ENCODE measurements around the gene CALY. TPM values are rescaled to one million over a fixed set of nuclear protein-coding genes. Genes with fewer than 3 reads are reported as not detected.

Gene CALY
- total RNA-seq, 4 donors from 2014 or later = 1.6 to 3.6 (median 2.3) TPM

DNA sequence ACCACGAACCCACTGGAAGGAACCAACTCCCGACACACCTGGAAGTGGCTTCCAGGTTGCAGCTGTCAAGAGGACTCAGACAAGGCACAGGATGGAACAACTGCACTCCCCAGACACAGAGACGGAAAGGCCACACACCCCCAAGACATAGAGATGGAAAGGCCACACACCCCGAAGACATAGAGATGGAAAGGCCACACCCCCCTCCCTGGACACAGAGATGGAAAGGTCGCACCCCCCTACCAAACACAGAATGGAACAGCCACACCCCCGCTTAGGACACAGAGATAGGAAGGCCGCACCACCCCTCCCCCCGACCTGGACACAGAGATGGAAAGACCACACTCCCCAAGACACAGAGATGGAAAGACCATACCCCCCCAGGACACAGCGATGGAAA lies 20.4 kb downstream of the CALY start:
- 92% methylated on average over 9 of the region's 9 CpGs for WGBS
- intact Hi-C loops (cut with DNase I) = loop anchor here (5.0 kb wide), 1 partner anchor 479 kb away; no protein-coding TSS in a partner anchor
- DNase-seq (ENCODE audit: extremely low spot score) = no peak
- no peak overlapping the region for H3K4me3 ChIP-seq
- H3K9me3 ChIP-seq = no peaks in the 10 kb centered on the region
- H3K4me1 ChIP-seq = peaks cover 6 to 14% (median 13%) of the 10 kb centered on the region in 4 donors
- peaks cover 0 to 29% (median 2%) of the 10 kb centered on the region in 4 donors for H3K27me3 ChIP-seq
- H3K27ac ChIP-seq (replicated peaks in 1 of 4) = no peak overlapping the region
- H3K36me3 ChIP-seq = peaks cover 9 to 23% (median 20%) of the 10 kb centered on the region in 4 donors
- TF ChIP-seq POLR2A (IDR thresholded peaks at IDR 0.05; ENCODE audit: low read depth) (no peak), EP300 (IDR thresholded peaks at IDR 0.05) (no peak), POLR2AphosphoS5 (IDR thresholded peaks at IDR 0.05) (no peak)
- TF ChIP-seq, protein P1, sequence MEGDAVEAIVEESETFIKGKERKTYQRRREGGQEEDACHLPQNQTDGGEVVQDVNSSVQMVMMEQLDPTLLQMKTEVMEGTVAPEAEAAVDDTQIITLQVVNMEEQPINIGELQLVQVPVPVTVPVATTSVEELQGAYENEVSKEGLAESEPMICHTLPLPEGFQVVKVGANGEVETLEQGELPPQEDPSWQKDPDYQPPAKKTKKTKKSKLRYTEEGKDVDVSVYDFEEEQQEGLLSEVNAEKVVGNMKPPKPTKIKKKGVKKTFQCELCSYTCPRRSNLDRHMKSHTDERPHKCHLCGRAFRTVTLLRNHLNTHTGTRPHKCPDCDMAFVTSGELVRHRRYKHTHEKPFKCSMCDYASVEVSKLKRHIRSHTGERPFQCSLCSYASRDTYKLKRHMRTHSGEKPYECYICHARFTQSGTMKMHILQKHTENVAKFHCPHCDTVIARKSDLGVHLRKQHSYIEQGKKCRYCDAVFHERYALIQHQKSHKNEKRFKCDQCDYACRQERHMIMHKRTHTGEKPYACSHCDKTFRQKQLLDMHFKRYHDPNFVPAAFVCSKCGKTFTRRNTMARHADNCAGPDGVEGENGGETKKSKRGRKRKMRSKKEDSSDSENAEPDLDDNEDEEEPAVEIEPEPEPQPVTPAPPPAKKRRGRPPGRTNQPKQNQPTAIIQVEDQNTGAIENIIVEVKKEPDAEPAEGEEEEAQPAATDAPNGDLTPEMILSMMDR (IDR thresholded peaks at IDR 0.05) = no peak

GRCh38 chr10:133315847-133316246 lies 20.8 kb downstream of the CALY start:
- H3K9me3 ChIP-seq = no peaks in the 10 kb centered on the region
- H3K27me3 ChIP-seq = peaks cover 0 to 25% (median 2%) of the 10 kb centered on the region in 4 donors
- TF ChIP-seq EP300 (IDR thresholded peaks at IDR 0.05) (no peak), POLR2A (IDR thresholded peaks at IDR 0.05; ENCODE audit: low read depth) (no peak), POLR2AphosphoS5 (IDR thresholded peaks at IDR 0.05) (no peak)
- TF ChIP-seq, protein P1 (IDR thresholded peaks at IDR 0.05) = no peak
- H3K27ac ChIP-seq (replicated peaks in 1 of 4) = no peak overlapping the region
- 85% methylated on average over 5 of the region's 5 CpGs for WGBS
- H3K36me3 ChIP-seq = peaks cover 10 to 27% (median 23%) of the 10 kb centered on the region in 4 donors
- no peak overlapping the region for H3K4me3 ChIP-seq
- no peak for DNase-seq (ENCODE audit: extremely low spot score)
- peaks cover 6 to 14% (median 13%) of the 10 kb centered on the region in 4 donors for H3K4me1 ChIP-seq
- intact Hi-C loops (cut with DNase I) = loop anchor here (5.0 kb wide), 1 partner anchor 479 kb away; no protein-coding TSS in a partner anchor

DNA sequence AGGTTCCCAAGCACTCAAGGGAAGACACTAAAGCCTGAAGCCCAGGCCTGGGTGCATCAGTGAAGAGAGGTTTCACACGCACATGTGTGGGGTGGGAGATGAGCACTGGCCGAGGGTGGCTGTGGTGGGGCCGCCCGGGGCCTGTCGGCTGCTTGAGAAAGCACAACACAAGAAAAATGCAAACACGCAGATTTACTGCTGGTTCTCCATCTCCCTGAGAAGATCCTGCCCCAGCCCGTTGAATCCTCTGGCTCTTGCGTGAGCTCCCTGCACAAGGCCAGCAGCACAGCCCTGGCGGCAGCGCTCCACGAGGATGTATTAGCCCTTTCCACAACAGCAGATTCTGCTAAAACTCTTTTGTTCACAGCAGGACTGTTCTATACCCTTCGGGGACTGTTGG lies 21.8 kb downstream of the CALY start:
- H3K27ac ChIP-seq (replicated peaks in 1 of 4) = no peak overlapping the region
- peaks cover 0 to 16% (median 2%) of the 10 kb centered on the region in 4 donors for H3K27me3 ChIP-seq
- peaks cover 10 to 36% (median 33%) of the 10 kb centered on the region in 4 donors for H3K36me3 ChIP-seq
- peaks cover 6 to 15% (median 14%) of the 10 kb centered on the region in 4 donors for H3K4me1 ChIP-seq
- no peak for DNase-seq (ENCODE audit: extremely low spot score)
- intact Hi-C loops (cut with DNase I) = loop anchor here (5.0 kb wide), 2 partner anchors 62 to 478 kb away; partner anchors contain the start of gene PAOX
- no peak for TF ChIP-seq POLR2AphosphoS5 (IDR thresholded peaks at IDR 0.05)
- TF ChIP-seq, protein P1 (IDR thresholded peaks at IDR 0.05) = no peak
- TF ChIP-seq POLR2A (IDR thresholded peaks at IDR 0.05; ENCODE audit: low read depth) = no peak
- TF ChIP-seq EP300 (IDR thresholded peaks at IDR 0.05) = no peak
- WGBS = 55% methylated on average over 12 of the region's 12 CpGs
- H3K4me3 ChIP-seq = no peak overlapping the region
- H3K9me3 ChIP-seq = no peaks in the 10 kb centered on the region

DNA sequence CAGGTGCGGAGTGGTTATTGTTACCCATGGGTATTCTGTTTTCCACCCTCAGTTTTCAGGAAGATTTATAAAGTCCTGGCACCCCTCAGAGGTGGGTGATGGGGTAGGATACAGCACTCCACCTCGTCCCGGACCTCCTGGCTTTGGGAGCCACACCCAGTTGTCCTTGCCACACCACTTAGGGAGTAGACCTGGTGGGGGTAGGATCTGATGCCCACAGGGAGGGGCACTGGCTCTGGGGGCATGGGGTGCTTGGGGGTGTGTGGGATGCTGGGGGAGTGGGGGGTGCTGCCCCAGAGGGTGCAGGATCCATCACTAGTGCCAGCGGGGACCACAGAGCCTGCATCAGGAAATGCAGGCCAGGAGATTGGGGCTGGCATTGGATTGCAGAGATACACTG lies 23.5 kb downstream of the CALY start:
- Histone ChIP-seq H3K36me3 (peaks cover 10 to 40% (median 35%) of the 10 kb centered on the region in 4 donors), H3K9me3 (no peaks in the 10 kb centered on the region), H3K27me3 (no peaks in the 10 kb centered on the region), H3K4me3 (no peak overlapping the region), H3K4me1 (peaks cover 0 to 15% (median 13%) of the 10 kb centered on the region in 4 donors), H3K27ac (replicated peaks in 1 of 4) (no peak overlapping the region)
- TF ChIP-seq, protein P1 (IDR thresholded peaks at IDR 0.05) = no peak
- no peak for TF ChIP-seq EP300 (IDR thresholded peaks at IDR 0.05)
- intact Hi-C loops (cut with DNase I) = loop anchor here (2.0 to 5.0 kb wide), 2 partner anchors 52 to 64 kb away; partner anchors contain the start of gene PAOX
- DNase-seq (ENCODE audit: extremely low spot score) = no peak
- WGBS = 66% methylated on average over 4 of the region's 4 CpGs

- WGBS = 93% methylated on average over 9 of the region's 9 CpGs
- Histone ChIP-seq H3K4me1 (peaks cover 4 to 19% (median 17%) of the 10 kb centered on the region in 4 donors), H3K36me3 (peaks cover 10 to 40% (median 35%) of the 10 kb centered on the region in 4 donors), H3K9me3 (no peaks in the 10 kb centered on the region), H3K27me3 (no peaks in the 10 kb centered on the region), H3K27ac (replicated peaks in 1 of 4) (no peak overlapping the region), H3K4me3 (no peak overlapping the region)
- TF ChIP-seq POLR2A (IDR thresholded peaks at IDR 0.05; ENCODE audit: low read depth) (no peak), EP300 (IDR thresholded peaks at IDR 0.05) (no peak), POLR2AphosphoS5 (IDR thresholded peaks at IDR 0.05) (no peak)
- TF ChIP-seq, protein P1 (IDR thresholded peaks at IDR 0.05) = no peak
- intact Hi-C loops (cut with DNase I) = loop anchor here (2.0 to 5.0 kb wide), 2 partner anchors 52 to 65 kb away; partner anchors contain the start of gene PAOX
- no peak for DNase-seq (ENCODE audit: extremely low spot score)
Measured at GRCh38 chr10:133312769-133313145, 23.9 kb downstream of the CALY start.

Measured in esophagus muscularis mucosa (tissue), 4 donors.